GM19043 (cell line): Measurements from ENCODE around the gene SCLT1.

Experiments
- ATAC-seq: cut with Tn5 transposase; IDR thresholded peaks from one replicate; pipeline ENCODE4 v1.9.1; 2021; ENCODE audit warnings: low read depth; ENCODE audit not compliant: unreplicated experiment

Gene SCLT1

DNA sequence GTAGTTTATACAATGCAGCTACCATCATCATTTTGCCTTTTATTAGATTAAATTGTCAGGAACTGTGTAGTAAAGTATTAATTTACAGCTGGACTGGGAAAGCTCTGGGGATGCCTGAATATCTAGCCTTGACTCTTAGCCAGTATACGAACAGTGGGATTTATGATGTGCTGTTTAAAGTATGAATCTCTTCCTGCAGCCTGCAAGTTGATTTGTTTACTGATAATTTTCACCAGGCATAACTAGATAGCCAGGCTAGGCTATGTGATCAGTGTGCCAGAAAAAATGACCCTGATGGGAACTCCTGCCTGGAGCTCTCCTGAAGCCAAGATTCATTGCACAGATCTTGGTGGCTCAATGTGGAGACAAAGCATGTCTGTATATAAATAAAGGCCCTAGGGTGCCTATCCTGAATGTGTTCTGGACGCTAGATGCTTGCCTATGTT, 119.2 kb downstream of the SCLT1 start:
- no peak for ATAC-seq

DNA sequence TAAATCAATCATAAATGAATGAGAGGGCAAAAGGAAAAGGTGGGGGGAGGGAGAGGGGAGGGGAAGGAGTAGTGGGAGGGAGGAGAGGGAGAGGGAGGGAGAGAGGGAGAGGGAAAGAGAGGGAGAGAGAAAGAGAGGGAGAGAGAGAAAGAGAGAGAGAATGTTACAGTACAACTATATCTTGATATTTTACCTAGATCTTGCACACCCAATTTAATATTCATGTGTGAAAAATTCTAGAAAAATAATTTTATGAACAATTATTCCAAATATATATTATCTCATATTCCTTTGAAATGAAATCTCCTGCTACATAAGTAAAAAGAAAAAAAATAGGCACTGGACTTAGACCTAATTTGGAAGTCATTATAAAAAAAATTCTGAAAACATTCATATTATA, 120.0 kb downstream of the SCLT1 start:
- ATAC-seq = no peak

DNA sequence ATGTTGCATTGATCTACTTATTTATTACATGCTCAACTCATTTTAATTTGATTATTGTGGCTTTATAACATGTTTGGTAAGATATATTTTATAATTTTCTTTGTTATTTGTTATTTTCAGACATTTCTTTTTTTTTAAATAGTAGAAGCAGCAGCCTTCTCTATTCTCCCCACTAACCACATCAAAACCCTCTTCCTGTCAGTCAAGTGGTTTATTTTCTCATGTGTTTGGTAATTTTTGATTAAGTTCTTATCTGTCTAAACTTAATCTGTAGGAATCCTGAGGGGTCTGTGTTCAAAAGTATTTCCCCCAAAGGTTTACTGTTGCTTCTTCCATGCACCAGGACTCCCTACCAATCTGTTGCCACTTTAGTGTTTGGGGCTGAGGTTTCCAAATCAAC, 131.9 kb downstream of the SCLT1 start:
- no peak for ATAC-seq

DNA sequence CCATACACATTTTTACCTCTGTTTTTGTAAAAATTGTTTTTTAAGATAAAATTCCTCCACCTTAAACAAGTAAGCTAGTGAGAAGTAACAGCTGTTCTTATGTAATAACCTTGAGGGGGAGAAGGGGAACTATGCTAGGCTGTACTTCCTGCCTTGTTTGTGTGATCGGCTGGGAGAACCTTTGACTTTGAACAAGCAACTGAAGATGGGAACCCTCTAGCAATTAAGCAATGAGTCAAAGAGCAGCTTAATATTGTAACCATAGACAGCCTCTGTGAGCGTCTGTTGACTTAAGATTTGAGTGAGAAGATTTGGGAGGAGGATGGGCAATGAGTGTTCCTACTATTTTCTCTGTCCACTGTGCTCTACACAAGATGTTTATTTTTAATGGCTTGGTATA, 135.1 kb downstream of the SCLT1 start:
- no peak for ATAC-seq

DNA sequence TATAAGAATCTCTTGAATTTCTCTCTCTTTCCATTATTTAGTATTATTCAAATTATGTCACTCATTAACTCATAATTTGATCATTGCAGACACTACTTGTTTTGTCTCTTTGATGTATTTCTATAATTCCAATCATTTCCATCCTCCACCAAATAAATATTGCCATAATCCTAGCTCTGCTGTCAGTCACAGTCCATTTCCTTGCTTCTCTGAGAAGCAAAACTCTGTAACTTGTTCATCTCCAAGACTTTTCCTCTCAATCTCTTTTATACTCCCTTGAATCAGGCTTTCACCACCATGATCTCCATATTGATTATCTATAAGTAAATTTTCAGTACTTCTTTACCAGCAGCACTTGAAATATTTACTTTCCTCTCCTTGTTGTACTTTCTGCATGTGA, 135.9 kb downstream of the SCLT1 start:
- no peak for ATAC-seq

DNA sequence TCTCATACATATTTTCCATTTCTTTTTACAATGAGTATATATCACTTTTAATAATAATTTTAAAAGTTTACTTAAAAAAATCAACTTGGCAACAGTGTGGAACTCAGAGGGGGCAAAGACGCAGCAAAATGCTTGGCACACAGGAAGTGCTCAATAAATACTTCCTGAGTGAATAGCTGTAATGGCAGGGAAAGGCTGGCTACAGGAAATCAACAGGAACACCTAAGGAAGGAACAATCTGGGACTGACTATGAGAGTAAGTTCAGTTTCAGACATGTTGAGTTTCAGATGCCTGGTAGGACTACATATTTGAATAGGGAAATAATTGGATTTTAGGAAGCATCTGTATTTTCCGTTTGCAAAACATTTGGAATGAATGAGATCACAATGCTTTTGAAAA, 137.6 kb downstream of the SCLT1 start:
- no peak for ATAC-seq

DNA sequence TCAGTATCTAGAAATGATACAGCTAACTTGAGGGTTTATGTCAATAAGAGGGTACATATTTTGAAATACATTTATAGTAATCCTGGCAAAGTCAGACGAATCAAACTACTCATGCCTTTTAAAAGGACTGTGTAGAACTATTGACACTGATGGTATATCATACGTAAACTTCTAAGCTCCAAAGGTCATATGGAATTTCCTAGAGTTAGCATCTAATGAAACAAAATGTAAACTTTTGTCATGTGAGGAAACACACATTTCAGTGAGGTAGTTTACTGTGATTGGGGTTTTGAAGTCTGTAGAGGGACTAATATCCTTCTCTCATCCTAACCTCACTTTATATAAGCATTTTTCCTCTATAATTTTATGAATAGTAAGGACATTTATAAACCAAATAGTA, 138.4 kb downstream of the SCLT1 start:
- ATAC-seq = no peak

DNA sequence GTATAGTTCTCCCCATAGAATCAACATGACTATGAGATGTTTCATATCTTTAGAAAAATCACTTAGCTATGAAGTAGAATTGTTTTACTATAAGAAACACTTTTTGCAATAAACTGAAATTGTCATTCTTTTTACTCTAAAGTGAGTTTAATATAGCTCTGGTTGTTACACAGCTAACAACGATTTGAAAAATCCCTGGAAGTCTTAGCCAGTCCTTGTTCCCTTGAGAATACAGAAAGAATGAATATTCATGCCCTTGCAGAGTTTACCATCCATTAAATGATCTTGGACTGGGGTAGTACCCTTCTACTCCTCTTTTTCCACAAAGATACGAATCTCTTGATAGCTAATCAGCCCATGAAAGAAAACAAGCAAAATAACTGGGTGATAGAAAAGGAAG, 142.0 kb downstream of the SCLT1 start:
- no peak for ATAC-seq

DNA sequence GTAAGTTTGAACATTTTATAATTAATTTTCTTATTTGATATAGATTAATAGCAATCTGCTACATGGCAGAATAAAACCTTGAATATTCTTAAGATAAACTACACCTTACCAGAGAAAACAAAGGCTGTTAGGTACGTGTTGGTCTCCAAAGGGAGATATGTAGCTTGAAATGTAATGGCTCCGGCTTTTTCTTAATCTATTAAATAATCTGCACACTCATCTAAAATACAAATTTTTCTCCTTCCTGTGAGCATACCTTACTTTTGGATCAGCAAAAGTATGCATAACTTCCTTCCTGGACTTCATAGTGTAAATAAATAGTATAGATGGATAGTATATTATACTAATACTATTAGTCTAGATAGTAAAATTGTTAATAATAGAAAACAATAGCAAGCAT, 142.5 kb downstream of the SCLT1 start:
- ATAC-seq = no peak

DNA sequence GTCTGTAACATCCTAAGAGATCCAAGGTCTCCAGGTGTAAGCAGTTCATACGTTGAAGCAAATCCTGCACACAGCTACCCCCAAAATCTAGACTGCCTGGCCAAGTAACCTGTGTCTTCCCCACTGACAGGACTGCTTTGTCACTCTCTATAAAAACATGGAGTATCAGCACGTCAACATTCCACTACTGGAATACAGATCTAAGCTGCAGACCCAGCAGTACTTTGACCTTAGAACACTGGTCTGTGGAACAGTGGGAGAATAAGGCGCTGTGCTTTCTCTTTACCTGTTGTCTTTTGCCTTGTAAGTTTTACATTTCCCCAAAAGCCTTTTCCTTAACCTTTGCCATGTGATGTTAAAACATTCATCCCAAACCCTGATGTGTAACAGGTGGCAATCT, 146.4 kb downstream of the SCLT1 start:
- no peak for ATAC-seq

DNA sequence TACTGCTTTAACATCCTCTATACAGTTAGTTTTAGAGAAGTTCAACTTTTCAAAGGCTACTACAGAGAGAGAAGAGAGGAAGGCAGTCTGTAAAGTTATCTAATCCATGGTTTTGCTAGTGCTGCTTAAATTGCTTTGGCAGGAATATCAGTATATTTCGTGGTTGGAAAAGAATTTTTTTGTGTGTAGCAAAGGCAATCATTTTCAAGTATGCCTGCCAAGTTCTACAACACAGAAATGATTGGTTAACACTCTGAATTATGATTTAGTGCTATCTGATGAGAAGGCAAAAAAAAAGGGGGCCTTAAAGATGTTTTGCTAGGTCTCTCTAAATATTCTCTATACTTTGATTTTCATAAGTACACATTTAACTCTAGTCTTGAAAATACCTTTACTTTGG, 150.7 kb downstream of the SCLT1 start:
- ATAC-seq = no peak

DNA sequence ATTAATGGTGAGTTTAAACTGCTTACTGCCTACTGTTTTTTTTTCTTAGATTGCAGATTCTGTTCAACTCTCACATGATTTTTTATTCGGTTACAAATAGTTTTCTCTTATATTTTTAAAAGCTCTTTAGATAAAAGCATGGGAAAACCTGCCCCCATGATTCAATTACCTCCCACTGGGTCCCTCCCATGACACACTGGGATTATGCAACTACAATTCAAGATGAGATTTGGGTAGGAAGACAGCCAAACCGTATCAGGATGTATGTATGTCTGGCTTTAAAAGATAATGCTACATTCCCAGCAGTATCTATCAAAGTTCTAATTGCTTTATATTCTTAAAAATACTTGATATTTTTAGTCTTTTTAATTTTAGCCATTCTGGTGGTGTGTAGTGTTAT, 152.4 kb downstream of the SCLT1 start:
- no peak for ATAC-seq

DNA sequence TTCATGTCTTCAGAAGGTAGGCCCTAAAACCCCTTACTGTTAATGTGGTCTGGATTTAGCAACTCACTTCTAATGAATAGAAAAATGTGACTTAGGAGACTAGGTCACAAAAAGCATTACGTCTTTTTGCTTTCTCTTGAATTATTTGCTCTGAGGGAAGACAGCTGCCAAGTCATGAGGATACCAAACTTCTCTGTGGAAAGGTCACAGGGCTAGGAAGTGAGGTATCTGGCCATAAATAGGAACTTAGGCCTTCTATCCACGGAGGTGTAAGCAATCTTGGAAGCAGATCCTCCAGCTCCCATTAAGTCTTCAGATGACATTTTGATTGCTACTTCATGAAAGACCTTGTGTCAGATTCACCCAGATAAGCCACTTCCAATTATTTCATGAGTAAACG, 163.3 kb downstream of the SCLT1 start:
- ATAC-seq = no peak

DNA sequence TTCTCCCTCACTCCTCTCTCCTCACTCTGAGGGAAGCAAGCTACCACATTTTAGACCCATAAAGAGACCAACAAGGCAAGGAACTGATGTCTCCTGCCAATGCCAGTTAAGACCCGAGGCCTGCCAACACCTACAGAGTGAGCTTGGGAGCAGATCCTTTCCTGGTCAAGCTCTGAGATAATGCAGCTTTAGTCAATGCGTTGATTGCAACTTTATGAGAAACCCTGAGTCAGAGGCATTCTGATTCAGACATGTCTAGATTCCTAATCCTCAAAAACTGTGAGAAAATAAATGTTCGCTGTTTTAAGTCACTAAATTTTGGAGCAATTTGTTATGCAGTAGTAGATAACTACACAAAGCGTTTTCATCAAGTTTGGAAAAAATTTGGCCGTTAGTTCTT, 168.4 kb downstream of the SCLT1 start:
- ATAC-seq = no peak

DNA sequence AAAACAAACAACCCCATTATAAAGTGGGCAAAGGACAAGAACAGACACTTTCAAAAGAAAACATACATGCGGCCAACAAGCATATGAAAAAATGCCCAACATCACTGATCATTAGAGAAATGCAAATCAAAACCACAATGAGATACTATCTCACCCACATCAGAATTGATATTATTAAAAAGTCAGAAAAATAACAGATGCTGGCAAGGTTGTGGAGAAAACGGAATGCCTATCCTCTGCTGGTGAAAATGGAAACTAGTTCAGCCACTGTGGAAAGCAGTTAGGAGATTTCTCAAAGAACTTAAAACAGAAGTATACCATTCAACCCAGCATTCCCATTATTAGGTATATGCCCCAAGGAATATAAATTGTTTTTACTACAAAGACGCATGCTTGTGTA, 171.4 kb downstream of the SCLT1 start:
- no peak for ATAC-seq

DNA sequence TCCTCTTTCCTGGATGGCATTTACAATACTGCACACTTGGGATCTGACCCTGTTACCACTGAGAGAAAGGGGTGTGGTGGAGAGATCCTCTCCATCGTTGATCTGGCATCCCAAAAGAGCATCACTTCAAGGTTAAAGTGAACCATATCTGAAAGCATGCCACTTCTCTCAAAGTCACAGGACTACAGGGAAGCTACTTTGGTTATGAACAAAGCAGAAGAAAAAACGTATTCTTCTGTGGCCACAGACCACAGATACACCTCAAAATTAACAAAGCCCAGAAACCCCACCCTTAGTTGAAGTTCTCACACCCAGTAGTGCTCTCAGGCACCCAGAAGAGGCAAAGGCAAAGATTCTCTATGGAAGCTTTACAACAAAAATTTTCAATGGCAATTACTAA, 175.6 kb downstream of the SCLT1 start:
- ATAC-seq = peak; percentile 62

DNA sequence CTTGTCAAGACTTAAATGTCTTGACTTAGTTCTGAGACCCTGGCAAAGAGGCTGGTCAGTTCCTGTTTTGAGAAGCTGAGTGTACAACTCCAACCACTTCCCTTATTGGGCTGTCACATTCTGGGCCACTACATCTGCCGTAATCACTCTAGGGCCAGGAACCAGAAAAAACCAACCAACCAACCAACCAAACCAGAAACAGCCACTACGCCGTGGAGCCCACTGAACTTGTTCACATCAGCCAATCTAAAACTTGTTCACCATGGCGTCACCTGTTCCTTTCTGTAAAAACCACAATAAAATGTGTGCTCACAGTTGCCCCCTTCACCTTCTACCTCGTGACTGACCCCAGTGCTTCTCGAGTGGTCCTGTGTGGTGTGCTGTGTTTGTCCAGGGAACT, 176.5 kb downstream of the SCLT1 start:
- peak; percentile 82 for ATAC-seq

DNA sequence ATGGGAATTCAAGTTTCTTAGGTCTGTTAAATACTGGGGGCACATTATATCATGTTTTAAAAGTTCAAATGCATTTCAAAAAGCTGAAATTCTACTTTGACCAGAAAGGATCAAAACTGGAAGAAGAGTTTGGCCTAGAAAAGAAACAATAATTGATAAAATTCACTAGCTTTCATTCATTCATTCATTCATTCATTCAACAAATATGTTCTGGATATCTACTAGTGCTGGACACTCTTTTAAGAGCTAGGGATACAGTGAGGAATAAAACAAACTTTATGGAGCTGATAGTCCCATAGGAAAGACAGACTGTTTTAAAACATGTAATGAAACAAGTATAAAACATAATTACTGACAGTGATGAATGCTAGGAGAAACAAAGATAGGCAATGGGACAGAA, 177.8 kb downstream of the SCLT1 start:
- ATAC-seq = no peak

DNA sequence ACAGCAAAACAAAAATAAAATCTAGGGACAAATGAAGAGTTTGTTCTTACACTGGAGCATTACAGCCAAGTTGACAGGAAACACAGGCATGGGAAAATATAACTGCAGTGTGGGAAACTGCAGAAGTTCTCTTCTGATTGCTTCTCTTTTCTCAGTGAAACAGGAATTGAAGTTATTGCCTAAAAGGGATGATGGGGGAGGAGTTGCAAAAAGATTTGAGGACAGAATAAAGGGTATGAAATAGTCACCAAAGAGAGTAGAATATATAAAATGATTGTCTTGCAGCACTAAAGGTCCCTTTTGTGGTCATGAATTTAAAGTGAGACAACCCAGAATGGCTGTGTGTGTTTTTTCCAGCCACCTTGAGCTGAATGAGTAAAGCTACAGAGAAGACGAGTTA, 180.1 kb downstream of the SCLT1 start:
- no peak for ATAC-seq

DNA sequence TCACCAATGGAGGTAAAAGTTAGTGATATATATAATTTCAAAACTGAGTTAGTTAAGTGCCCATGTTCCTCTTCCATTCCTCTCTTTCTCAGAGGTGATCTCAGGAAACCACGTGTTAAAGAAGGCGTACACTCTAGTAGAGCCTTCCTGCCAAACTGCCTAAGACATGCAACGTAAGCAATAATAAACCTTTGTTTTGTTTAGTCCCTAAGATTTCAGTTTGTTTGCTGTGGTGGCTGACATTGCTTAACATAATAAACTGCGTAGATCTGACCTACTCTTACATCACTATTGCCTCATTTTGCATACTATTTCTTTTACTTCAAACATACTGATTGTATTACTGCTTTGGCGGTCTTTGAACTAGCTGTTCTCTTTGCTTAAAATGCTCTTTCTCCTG, 184.6 kb downstream of the SCLT1 start:
- ATAC-seq = no peak

DNA sequence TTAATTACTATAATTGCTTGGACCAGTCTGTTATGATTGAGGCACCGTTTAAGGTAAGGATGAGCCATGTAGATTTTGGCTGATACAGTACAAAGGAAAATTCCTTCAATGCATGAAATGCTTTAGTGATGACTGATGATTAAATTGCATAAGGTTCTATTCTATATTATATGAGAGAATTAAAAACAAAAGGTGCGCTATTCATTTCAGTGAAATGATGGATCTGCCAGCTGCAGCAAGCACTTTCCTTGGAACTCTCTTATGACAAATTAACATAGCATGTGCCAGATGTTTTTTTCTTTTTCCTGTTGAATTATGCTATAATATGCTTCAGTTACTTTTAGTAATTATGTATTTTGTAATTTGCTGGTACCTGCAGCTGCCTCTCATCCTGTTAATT, 185.4 kb downstream of the SCLT1 start:
- ATAC-seq = no peak

DNA sequence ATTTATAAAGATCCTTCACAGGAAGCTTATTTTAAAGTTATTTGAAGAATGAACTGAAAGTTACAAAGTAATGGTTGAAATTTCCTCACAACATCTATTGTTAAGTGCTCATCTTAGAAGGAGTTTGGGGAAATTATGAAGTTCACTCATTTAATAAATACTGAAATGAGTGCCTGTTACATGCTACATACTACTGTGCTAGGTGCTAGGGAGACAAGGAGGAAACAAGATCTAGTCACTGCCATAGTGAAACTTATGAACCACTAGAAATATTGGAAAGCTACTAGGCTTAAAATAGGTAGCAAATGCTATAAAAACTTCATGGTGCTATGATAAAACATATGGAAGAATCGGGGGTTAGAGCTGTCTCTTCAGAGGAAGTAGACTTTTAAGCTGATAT, 186.8 kb downstream of the SCLT1 start:
- no peak for ATAC-seq

DNA sequence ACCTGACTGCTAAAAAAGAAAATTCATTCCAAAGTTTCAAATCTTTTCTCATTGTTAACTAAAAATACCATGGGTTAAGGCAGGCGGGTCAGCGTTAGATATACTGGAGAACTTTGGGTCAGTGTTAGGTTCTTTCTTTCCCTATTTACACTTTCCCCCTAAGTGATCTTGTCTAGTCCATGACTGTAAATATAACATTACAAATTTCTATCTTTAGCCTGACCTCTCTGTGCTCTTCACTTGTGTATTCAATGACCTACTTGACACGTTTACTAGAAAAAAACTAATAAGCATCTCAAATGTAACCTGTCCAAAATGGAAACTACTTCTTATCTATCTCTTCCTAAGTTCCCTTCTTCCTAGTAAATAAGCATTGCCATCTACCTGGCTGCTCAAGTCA, 188.5 kb downstream of the SCLT1 start:
- no peak for ATAC-seq

DNA sequence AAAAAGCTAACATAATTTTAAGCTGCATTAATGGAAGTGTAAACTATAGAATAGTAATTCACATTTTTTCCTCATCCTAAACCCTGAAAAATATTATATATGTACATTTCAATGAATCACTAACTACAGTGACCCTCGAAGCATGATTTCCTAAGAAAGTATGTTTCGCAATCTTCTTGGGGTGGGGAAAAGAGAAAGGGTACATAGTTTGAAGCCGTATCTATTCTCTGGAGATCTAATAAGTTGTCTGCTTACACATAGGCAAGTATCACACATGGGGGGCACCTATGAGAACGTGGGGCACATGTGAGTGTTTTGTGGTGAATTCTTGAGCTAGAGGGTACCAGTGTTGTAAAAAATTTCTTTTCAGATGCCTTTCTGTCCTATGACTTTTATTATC, 212.7 kb downstream of the SCLT1 start:
- ATAC-seq = no peak
